ENCODE measurements around the gene IL1RL2. TPM values are rescaled to one million over a fixed set of nuclear protein-coding genes. Genes with fewer than 3 reads are reported as not detected.
A peak's percentile ranks its signal among the peaks of the same experiment; 100 is the strongest.

Gene IL1RL2
- total RNA-seq, 1 experiment from 2014 or later, result 0.11 TPM

DNA sequence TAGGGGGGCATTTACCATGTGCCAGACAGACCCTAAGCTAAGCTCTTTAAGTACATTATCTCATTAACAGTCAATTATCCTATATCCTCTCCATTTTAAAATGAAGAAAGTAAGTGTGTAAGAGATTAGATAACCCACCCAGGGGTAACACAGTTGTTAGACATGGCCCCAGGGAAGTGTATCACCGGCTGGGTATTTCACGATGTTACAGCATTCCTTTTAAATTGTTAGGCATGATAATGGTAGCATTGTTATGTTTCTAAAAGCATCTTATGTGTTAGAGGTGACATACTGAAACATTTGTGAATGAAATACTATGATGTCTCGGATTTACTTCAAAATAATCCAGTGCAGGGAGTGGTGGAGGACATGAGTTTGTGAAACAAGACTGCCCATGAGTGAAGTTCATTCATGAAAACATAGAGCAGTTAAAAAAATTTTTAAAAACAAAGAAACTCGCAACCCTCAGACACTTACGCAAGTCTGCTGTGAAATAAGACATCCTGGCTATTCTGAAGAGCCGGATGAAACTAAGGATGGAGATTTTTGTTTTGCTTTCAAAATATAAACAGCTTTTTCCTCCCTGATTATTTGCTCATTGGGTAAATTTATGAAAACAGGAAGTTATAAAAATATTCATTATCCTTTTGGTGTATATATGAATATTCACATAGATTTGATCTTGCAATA is 54.9 kb downstream of the IL1RL2 start:
- ChIA-PET POLR2A (ENCODE audit: unreplicated experiment) (no interaction called here), CTCF (interaction anchor here (0.5 kb wide), 1 partner anchor 204 kb away, joined by 4 read pairs; no protein-coding TSS in a partner anchor)
- no peak overlapping the region for H3K9ac ChIP-seq (ENCODE audit: low read length)
- peaks cover 19% of the 10 kb centered on the region for H3K4me1 ChIP-seq (ENCODE audit: insufficient read depth, low read length)
- no peak overlapping the region for H3K4me2 ChIP-seq (ENCODE audit: low read length)
- H4K20me1 ChIP-seq (ENCODE audit: low read length), result no peaks in the 10 kb centered on the region
- BruUV-seq (replicated peaks), result no TSS peak
- H3K79me2 ChIP-seq (ENCODE audit: low read length), result no peaks in the 10 kb centered on the region
- H3K27ac ChIP-seq (ENCODE audit: low read length), result no peak overlapping the region
- intact Hi-C loops (cut with micrococcal nuclease), result loop anchor here (5.0 kb wide), 2 partner anchors 74 to 359 kb away; no protein-coding TSS in a partner anchor
- H2AFZ ChIP-seq (ENCODE audit: low read length), result peak overlapping the region; percentile 67; the same call in 1 of the 2 replicates
- TF ChIP-seq EZH2phosphoT487 (IDR thresholded peaks at IDR 0.05; ENCODE audit: borderline replicate concordance, low read length) (no peak), EZH2 (IDR thresholded peaks at IDR 0.05; ENCODE audit: low read length, unreplicated experiment) (no peak)
- TF ChIP-seq, protein P1, sequence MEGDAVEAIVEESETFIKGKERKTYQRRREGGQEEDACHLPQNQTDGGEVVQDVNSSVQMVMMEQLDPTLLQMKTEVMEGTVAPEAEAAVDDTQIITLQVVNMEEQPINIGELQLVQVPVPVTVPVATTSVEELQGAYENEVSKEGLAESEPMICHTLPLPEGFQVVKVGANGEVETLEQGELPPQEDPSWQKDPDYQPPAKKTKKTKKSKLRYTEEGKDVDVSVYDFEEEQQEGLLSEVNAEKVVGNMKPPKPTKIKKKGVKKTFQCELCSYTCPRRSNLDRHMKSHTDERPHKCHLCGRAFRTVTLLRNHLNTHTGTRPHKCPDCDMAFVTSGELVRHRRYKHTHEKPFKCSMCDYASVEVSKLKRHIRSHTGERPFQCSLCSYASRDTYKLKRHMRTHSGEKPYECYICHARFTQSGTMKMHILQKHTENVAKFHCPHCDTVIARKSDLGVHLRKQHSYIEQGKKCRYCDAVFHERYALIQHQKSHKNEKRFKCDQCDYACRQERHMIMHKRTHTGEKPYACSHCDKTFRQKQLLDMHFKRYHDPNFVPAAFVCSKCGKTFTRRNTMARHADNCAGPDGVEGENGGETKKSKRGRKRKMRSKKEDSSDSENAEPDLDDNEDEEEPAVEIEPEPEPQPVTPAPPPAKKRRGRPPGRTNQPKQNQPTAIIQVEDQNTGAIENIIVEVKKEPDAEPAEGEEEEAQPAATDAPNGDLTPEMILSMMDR (conservative IDR thresholded peaks at IDR 0.05; ENCODE audit: low read depth, low read length), result no peak
- DNase-seq, result peak; percentile 24
- H3K4me3 ChIP-seq (ENCODE audit: low read length), result no peak overlapping the region
- H3K9me3 ChIP-seq (ENCODE audit: low read length), result no peaks in the 10 kb centered on the region
- no peaks in the 10 kb centered on the region for H3K36me3 ChIP-seq (ENCODE audit: low read depth, low read length)
- H3K9me2 ChIP-seq (replicated peaks; ENCODE audit: low read length), result no peaks in the 10 kb centered on the region
- H3K27me3 ChIP-seq (ENCODE audit: low read length), result no peaks in the 10 kb centered on the region
- ATAC-seq, result no peak
- H3F3A ChIP-seq (ENCODE audit: low read length, unreplicated experiment), result no peaks in the 10 kb centered on the region

DNA sequence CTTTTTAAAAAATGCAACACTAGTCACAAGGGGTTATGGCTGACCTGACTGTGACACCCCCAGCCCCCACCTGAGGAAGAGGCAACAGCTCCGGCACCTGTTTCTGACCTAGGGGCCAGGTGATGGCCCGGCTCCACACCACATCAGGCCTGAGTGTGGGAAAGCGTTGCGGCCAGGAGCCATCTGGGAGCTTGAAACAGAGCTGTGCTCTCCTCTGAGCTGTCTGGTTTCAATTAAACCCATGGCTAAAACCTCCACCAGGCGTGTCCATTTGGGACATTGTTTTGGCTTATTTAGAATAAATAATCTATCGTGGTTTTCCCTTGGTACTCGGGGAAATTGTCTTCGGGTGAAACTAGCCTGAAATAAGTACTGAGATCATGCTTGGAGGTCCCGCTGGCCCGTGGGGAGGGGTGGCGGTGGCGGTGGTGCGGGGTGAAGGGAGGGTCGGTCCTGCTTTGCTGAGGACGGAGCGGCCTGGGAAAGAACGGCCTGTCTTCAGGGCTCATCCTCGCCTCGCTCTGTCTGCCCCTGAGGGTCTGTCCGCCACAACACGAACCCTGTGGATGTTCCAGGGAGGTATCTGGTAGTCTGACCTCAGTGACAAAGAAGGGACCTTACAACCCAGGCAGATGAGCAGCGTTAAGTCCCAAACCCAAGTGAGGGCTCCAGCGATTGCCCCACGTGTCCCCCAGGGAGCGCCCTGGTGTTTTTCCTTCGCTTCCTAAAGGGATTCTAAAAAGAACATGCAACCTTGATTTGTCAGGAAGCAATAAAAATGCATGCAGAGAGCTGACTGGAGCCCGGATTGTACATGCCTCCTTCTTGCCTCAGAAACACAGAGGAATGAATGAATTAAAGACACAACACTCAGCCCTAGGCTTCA is 58.7 kb downstream of the IL1RL2 start:
- Histone ChIP-seq H2AFZ (ENCODE audit: low read length) (no peak overlapping the region), H3K9ac (ENCODE audit: low read length) (no peak overlapping the region), H3K4me1 (ENCODE audit: insufficient read depth, low read length) (peaks cover 8% of the 10 kb centered on the region), H3F3A (ENCODE audit: low read length, unreplicated experiment) (no peaks in the 10 kb centered on the region), H3K27ac (ENCODE audit: low read length) (no peak overlapping the region), H3K9me3 (ENCODE audit: low read length) (no peaks in the 10 kb centered on the region), H3K9me2 (replicated peaks; ENCODE audit: low read length) (no peaks in the 10 kb centered on the region), H3K79me2 (ENCODE audit: low read length) (no peaks in the 10 kb centered on the region), H3K27me3 (ENCODE audit: low read length) (no peaks in the 10 kb centered on the region), H3K36me3 (ENCODE audit: low read depth, low read length) (no peaks in the 10 kb centered on the region), H3K4me3 (ENCODE audit: low read length) (no peak overlapping the region), H3K4me2 (ENCODE audit: low read length) (no peak overlapping the region), H4K20me1 (ENCODE audit: low read length) (no peaks in the 10 kb centered on the region)
- intact Hi-C loops (cut with micrococcal nuclease), result no loop called here
- no peak for TF ChIP-seq EZH2phosphoT487 (IDR thresholded peaks at IDR 0.05; ENCODE audit: borderline replicate concordance, low read length)
- TF ChIP-seq, protein P1 (conservative IDR thresholded peaks at IDR 0.05; ENCODE audit: low read depth, low read length), result peak; percentile 53; the same call in 1 of the 2 replicates
- no TSS peak for BruUV-seq (replicated peaks)
- ChIA-PET POLR2A (ENCODE audit: unreplicated experiment) (no interaction called here), CTCF (interaction anchor here (0.6 kb wide), 2 partner anchors 110 to 197 kb away, joined by 3 to 4 read pairs; partner anchors contain the start of gene IL18R1)
- ATAC-seq, result peak; percentile 51
- DNase-seq, result peak; percentile 49

All from PC-3 (cell line).